Colonic mucosa (tissue), 4 donors: ENCODE data around the gene CCDC60. TPM values are rescaled to one million over a fixed set of nuclear protein-coding genes. Genes with fewer than 3 reads are reported as not detected.

ENCODE experiments used
- DNase-seq: peaks from one replicate; pipeline ENCODE4 v3.0.0-alpha.2; 2020
- H3K27ac ChIP-seq: fragments of 200-600 bp; one replicate; pipeline ENCODE4 v1.8.0; 2021
- H3K27me3 ChIP-seq: fragments of 200-600 bp; one replicate; pipeline ENCODE4 v1.8.0; 2021
- H3K36me3 ChIP-seq: fragments of 200-600 bp; one replicate; pipeline ENCODE4 v1.8.0; 2021
- H3K4me1 ChIP-seq: fragments of 200-600 bp; one replicate; pipeline ENCODE4 v1.8.0; 2021; ENCODE audit warnings: mild to moderate bottlenecking
- H3K4me3 ChIP-seq: fragments of 200-600 bp; one replicate; pipeline ENCODE4 v1.8.0; 2021
- H3K9ac ChIP-seq, 2 donors: one replicate each; pipeline ENCODE4 v1.7.0; 2013; ENCODE audit warnings: control low read depth in 2 of 2, low read depth in 2 of 2, low read length in 2 of 2
- H3K9me3 ChIP-seq: fragments of 200-600 bp; one replicate; pipeline ENCODE4 v1.8.0; 2021
- CTCF ChIP-seq: fragments of 200-600 bp; IDR thresholded peaks from one replicate; pipeline ENCODE4 v1.8.0; 2022; ENCODE audit warnings: antibody characterized with exemption, mild to moderate bottlenecking
- intact Hi-C: fragments of 100-400 bp; cut with DNase I; formaldehyde crosslinking; loops from one replicate; pipeline ENCODE4 v1.14.1; 2022
- total RNA-seq, 2 donors: library from RNA; stranded (reverse); fragmentation: NEBNext Ultra II Directional in 1 of 2; extraction: Animal tissue kit (Norgen Biotek cat#: 25700) in 1 of 2; gene quantifications; one replicate each; pipeline ENCODE4 v1.2.1, GENCODE V29; 2021
- donor health status: healthy.
- donor health status: DM: no; HTN: no; CAD: no.
- donor health status: DM: no; HTN: no; CAD: no.

CCDC60 gene
- total RNA-seq, 2 donors from 2014 or later, result 1.3 to 2.3 TPM

- H3K4me1 ChIP-seq, result no peaks in the 10 kb centered on the region
Measured at GRCh38 chr12:119374635-119375034, 40.1 kb downstream of the CCDC60 start.

GRCh38 chr12:119375075-119375882, 40.8 kb downstream of the CCDC60 start:
- H3K4me3 ChIP-seq, result no peak overlapping the region
- no peak overlapping the region for H3K27ac ChIP-seq
- DNase-seq, result no peak
- no peak overlapping the region for H3K9ac ChIP-seq
- intact Hi-C loops, result no loop called here
- H3K4me1 ChIP-seq, result no peaks in the 10 kb centered on the region
- no peaks in the 10 kb centered on the region for H3K9me3 ChIP-seq
- H3K36me3 ChIP-seq, result no peaks in the 10 kb centered on the region
- H3K27me3 ChIP-seq, result no peaks in the 10 kb centered on the region
- no peak for TF ChIP-seq CTCF

More at GRCh38 chr12:119374635-119375034, 40.1 kb downstream of the CCDC60 start:
- H3K9me3 ChIP-seq, result no peaks in the 10 kb centered on the region
- no peak for TF ChIP-seq CTCF
- no peak overlapping the region for H3K4me3 ChIP-seq
- no peak for DNase-seq
- H3K27me3 ChIP-seq, result no peaks in the 10 kb centered on the region
- intact Hi-C loops, result no loop called here
- H3K36me3 ChIP-seq, result no peaks in the 10 kb centered on the region
- H3K9ac ChIP-seq, result no peak overlapping the region
- H3K27ac ChIP-seq, result no peak overlapping the region

GRCh38 chr12:119375883-119376190, 41.3 kb downstream of the CCDC60 start:
- Histone ChIP-seq H3K36me3 (no peaks in the 10 kb centered on the region), H3K27ac (no peak overlapping the region), H3K9me3 (no peaks in the 10 kb centered on the region), H3K9ac (no peak overlapping the region), H3K4me3 (no peak overlapping the region), H3K4me1 (no peaks in the 10 kb centered on the region), H3K27me3 (no peaks in the 10 kb centered on the region)
- no peak for TF ChIP-seq CTCF
- intact Hi-C loops, result no loop called here
- no peak for DNase-seq

- Histone ChIP-seq H3K27ac (no peak overlapping the region), H3K4me1 (no peaks in the 10 kb centered on the region), H3K9ac (no peak overlapping the region), H3K9me3 (no peaks in the 10 kb centered on the region), H3K4me3 (no peak overlapping the region), H3K36me3 (no peaks in the 10 kb centered on the region), H3K27me3 (no peaks in the 10 kb centered on the region)
- intact Hi-C loops, result no loop called here
- TF ChIP-seq CTCF, result no peak
- no peak for DNase-seq
Measured at GRCh38 chr12:119378903-119379302, 44.4 kb downstream of the CCDC60 start.

- no peak overlapping the region for H3K4me3 ChIP-seq
- H3K9me3 ChIP-seq, result no peaks in the 10 kb centered on the region
- intact Hi-C loops, result no loop called here
- H3K27ac ChIP-seq, result no peak overlapping the region
- no peaks in the 10 kb centered on the region for H3K27me3 ChIP-seq
- TF ChIP-seq CTCF, result no peak
- H3K4me1 ChIP-seq, result no peaks in the 10 kb centered on the region
- H3K9ac ChIP-seq, result no peak overlapping the region
- H3K36me3 ChIP-seq, result no peaks in the 10 kb centered on the region
- DNase-seq, result no peak
Measured at GRCh38 chr12:119381471-119382235, 47.1 kb downstream of the CCDC60 start.
